RPMI8226 (cell line): ENCODE results near the gene CPNE7.

Experiments used
- DNase-seq: peaks from one replicate; pipeline ENCODE4 v3.0.0-alpha.2; 2015

Gene CPNE7

GRCh38 chr16:89575247-89576152 is at the start of gene CPNE7:
Gene CPNE7, plus strand, starts transcription at chr16:89575758. Its CDS starts 140 bp downstream, at chr16:89575898.
- DNase-seq = peak; percentile 56

- DNase-seq = no peak
Measured at GRCh38 chr16:89529097-89529496, 46.5 kb upstream of the CPNE7 start.

GRCh38 chr16:89530401-89531381 is 44.9 kb upstream of the CPNE7 start:
- DNase-seq = no peak

- no peak for DNase-seq
Measured at GRCh38 chr16:89531821-89532526, 43.6 kb upstream of the CPNE7 start.

GRCh38 chr16:89534252-89534756 is 41.3 kb upstream of the CPNE7 start:
- no peak for DNase-seq

GRCh38 chr16:89536371-89536770 is 39.2 kb upstream of the CPNE7 start:
- DNase-seq = no peak

- DNase-seq = no peak
Measured at GRCh38 chr16:89536886-89537548, 38.5 kb upstream of the CPNE7 start.

GRCh38 chr16:89537549-89537925 is 38.0 kb upstream of the CPNE7 start:
- no peak for DNase-seq

- DNase-seq = no peak
Measured at GRCh38 chr16:89538286-89538685, 37.3 kb upstream of the CPNE7 start.

GRCh38 chr16:89540557-89540956 is 35.0 kb upstream of the CPNE7 start:
- DNase-seq = no peak

GRCh38 chr16:89541792-89542191 is 33.8 kb upstream of the CPNE7 start:
- no peak for DNase-seq

- no peak for DNase-seq
Measured at GRCh38 chr16:89544113-89544512, 31.4 kb upstream of the CPNE7 start.

- DNase-seq = no peak
Measured at GRCh38 chr16:89544713-89545043, 30.9 kb upstream of the CPNE7 start.

GRCh38 chr16:89545044-89545830 is 30.3 kb upstream of the CPNE7 start:
- DNase-seq = no peak

- no peak for DNase-seq
Measured at GRCh38 chr16:89545831-89546574, 29.6 kb upstream of the CPNE7 start.

GRCh38 chr16:89546781-89547180 is 28.8 kb upstream of the CPNE7 start:
- no peak for DNase-seq

- no peak for DNase-seq
Measured at GRCh38 chr16:89547291-89547690, 28.3 kb upstream of the CPNE7 start.

GRCh38 chr16:89547860-89548259 is 27.7 kb upstream of the CPNE7 start:
- DNase-seq = no peak

- DNase-seq = no peak
Measured at GRCh38 chr16:89548344-89549006, 27.1 kb upstream of the CPNE7 start.
